ENCODE data around the gene ZNF670. TPM values are rescaled to one million over a fixed set of nuclear protein-coding genes. Genes with fewer than 3 reads are reported as not detected.
"Not testable (repeated sequence)": the region's sequence is repeated elsewhere in the genome, so short reads cannot be mapped to it uniquely, and the experiment has no call there.

The ZNF670 gene
- total and polyA plus RNA-seq, 4 donors, result 0.74 to 2.3 (median 1.4) TPM

DNA sequence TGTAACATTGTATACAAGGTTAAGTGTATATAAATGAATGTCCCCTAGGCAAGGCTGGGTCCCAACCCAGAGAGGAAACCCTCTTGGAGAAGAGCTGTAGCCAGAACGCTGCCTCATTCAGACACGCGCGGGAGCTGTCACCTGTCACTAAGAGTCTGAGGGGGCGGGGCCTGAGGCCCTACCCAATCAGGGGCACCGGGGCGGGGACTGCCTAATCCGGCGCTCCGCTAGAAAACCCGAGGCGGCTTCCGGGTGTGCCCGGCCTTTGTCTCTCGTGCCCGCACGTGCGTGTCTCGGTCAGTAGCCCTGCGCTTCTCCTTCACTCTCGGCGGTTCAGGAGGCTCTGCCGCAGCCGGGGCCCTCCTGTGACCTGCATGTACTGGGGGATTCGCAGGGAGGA lies 47.6 kb upstream of the ZNF670 start:
- not testable (repeated sequence) for DNase-seq (ENCODE audit: low spot score); H3K4me3 ChIP-seq (ENCODE audit: low read depth in 1 of 3, low read length in 3 of 3); H3K27ac ChIP-seq (ENCODE audit: low read depth in 1 of 2, low read length in 2 of 2); H3K36me3 ChIP-seq (ENCODE audit: control insufficient read depth in 4 of 4, insufficient read depth in 3 of 4, low read depth in 1 of 4, low read length in 3 of 4); H3K27me3 ChIP-seq (ENCODE audit: control insufficient read depth in 4 of 4, insufficient read depth in 4 of 4, low read length in 3 of 4); H3K9me3 ChIP-seq (ENCODE audit: control insufficient read depth in 4 of 4, low read length in 3 of 4); H3K9ac ChIP-seq (ENCODE audit: low read depth in 1 of 2, low read length in 2 of 2); H3K4me1 ChIP-seq (ENCODE audit: control insufficient read depth in 4 of 4, insufficient read depth in 4 of 4, low read length in 3 of 4)
- WGBS, result no CpG with 5 or more reads among the region's 25 CpGs

DNA sequence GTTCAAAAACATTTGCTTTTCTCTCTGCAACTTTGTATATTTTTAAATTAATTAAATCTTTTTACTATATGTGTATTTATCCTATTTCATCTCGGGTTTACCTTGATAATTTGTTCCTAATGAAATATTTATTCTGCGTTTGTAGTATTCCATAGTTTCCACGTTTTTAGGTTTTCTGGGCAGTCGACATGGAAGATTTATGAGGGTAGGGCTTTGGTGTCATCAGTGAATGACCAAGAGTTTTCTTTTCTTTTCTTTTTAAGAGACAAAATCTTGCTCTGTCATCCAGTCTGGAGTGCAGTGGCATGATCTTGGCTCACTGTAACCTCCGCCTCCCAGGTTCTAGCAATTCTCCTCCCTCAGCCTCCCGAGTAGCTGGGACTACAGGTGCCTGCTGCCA lies 42.8 kb upstream of the ZNF670 start:
- Histone ChIP-seq H3K9me3 (ENCODE audit: control insufficient read depth in 4 of 4, low read length in 3 of 4) (peaks cover 0 to 4% (median 2%) of the 10 kb centered on the region in 4 donors), H3K4me3 (ENCODE audit: low read depth in 1 of 3, low read length in 3 of 3) (no peak overlapping the region), H3K36me3 (ENCODE audit: control insufficient read depth in 4 of 4, insufficient read depth in 3 of 4, low read depth in 1 of 4, low read length in 3 of 4) (no peaks in the 10 kb centered on the region), H3K27me3 (ENCODE audit: control insufficient read depth in 4 of 4, insufficient read depth in 4 of 4, low read length in 3 of 4) (no peaks in the 10 kb centered on the region), H3K4me1 (ENCODE audit: control insufficient read depth in 4 of 4, insufficient read depth in 4 of 4, low read length in 3 of 4) (no peaks in the 10 kb centered on the region), H3K9ac (ENCODE audit: low read depth in 1 of 2, low read length in 2 of 2) (no peak overlapping the region), H3K27ac (ENCODE audit: low read depth in 1 of 2, low read length in 2 of 2) (no peak overlapping the region)
- TF ChIP-seq HNF4G (IDR thresholded peaks at IDR 0.05), result no peak
- TF ChIP-seq ATF3 (IDR thresholded peaks at IDR 0.05), result no peak
- no peak for DNase-seq (ENCODE audit: low spot score)
- WGBS, result 77% methylated on average over 6 of the region's 6 CpGs

DNA sequence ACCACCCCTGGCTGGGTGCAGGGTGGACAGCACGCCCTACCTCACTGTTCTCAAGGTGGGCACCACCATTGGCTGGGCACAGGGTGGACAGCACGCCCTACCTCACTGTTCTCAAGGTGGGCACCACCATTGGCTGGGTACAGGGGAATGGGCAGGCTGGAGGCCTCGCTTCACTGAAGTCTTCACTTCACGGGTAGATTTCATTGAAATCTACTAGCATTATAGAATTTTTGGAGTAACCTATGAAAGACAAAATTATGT lies 41.7 kb upstream of the ZNF670 start:
- H3K9ac ChIP-seq (ENCODE audit: low read depth in 1 of 2, low read length in 2 of 2), result not testable (repeated sequence)

DNA sequence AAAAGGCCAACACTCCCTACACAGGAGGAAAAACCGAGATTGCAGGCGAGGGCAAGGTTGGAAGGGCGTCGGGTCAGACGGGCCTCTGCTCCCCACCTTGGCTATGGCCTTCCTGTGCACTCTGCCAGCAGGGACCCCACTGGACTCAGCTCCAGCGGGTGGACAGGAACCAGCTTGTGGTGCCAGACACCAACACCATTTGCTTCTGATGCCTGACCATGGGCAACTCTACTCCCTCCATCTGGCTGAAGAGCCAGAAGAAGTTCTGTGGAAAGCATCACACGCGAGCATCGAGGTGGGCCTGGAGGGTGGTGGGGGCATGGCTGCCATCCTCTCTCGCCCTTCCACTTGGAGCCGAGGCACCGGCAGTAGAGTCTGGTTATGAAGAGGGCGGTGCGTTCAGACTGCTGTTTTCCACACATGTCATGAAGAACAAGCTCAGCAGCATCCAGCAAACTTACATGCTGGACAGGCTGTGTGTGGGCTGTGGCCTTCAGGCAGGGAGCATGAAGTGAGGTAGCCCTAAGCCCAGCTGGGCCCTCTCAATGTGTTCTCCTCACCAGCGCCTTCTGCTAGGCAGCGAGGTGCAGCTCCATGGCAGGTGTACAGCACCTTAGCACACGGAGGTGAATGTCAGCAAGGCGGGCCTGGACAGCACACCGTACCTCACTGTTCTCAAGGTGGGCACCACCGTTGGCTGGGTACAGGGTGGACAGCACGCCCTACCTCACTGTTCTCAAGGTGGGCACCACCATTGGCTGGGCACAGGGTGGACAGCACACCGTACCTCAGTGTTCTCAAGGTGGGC lies 41.2 kb upstream of the ZNF670 start:
- H3K9ac ChIP-seq (ENCODE audit: low read depth in 1 of 2, low read length in 2 of 2), result no peak overlapping the region
- no peaks in the 10 kb centered on the region for H3K36me3 ChIP-seq (ENCODE audit: control insufficient read depth in 4 of 4, insufficient read depth in 3 of 4, low read depth in 1 of 4, low read length in 3 of 4)
- TF ChIP-seq, protein P1, sequence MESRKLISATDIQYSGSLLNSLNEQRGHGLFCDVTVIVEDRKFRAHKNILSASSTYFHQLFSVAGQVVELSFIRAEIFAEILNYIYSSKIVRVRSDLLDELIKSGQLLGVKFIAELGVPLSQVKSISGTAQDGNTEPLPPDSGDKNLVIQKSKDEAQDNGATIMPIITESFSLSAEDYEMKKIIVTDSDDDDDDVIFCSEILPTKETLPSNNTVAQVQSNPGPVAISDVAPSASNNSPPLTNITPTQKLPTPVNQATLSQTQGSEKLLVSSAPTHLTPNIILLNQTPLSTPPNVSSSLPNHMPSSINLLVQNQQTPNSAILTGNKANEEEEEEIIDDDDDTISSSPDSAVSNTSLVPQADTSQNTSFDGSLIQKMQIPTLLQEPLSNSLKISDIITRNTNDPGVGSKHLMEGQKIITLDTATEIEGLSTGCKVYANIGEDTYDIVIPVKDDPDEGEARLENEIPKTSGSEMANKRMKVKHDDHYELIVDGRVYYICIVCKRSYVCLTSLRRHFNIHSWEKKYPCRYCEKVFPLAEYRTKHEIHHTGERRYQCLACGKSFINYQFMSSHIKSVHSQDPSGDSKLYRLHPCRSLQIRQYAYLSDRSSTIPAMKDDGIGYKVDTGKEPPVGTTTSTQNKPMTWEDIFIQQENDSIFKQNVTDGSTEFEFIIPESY (IDR thresholded peaks at IDR 0.05), result no peak
- TF ChIP-seq GABPA (IDR thresholded peaks at IDR 0.05 in 1 of 2, conservative IDR thresholded peaks at IDR 0.05 in 1 of 2) (no peak), SP1 (IDR thresholded peaks at IDR 0.05) (no peak), HNF4G (IDR thresholded peaks at IDR 0.05) (no peak), FOXA1 (IDR thresholded peaks at IDR 0.05) (no peak), HNF4A (conservative IDR thresholded peaks at IDR 0.05) (no peak), EGR1 (IDR thresholded peaks at IDR 0.05; ENCODE audit: low read depth in 2 of 2) (no peak), CTCF (IDR thresholded peaks at IDR 0.05; ENCODE audit: low read depth, low read length, missing input control) (no peak), FOXA2 (IDR thresholded peaks at IDR 0.05) (no peak), TAF1 (conservative IDR thresholded peaks at IDR 0.05) (no peak), RXRA (IDR thresholded peaks at IDR 0.05) (no peak), RAD21 (IDR thresholded peaks at IDR 0.05) (no peak), YY1 (IDR thresholded peaks at IDR 0.05) (no peak), JUND (IDR thresholded peaks at IDR 0.05) (no peak)
- TF ChIP-seq, protein P2, sequence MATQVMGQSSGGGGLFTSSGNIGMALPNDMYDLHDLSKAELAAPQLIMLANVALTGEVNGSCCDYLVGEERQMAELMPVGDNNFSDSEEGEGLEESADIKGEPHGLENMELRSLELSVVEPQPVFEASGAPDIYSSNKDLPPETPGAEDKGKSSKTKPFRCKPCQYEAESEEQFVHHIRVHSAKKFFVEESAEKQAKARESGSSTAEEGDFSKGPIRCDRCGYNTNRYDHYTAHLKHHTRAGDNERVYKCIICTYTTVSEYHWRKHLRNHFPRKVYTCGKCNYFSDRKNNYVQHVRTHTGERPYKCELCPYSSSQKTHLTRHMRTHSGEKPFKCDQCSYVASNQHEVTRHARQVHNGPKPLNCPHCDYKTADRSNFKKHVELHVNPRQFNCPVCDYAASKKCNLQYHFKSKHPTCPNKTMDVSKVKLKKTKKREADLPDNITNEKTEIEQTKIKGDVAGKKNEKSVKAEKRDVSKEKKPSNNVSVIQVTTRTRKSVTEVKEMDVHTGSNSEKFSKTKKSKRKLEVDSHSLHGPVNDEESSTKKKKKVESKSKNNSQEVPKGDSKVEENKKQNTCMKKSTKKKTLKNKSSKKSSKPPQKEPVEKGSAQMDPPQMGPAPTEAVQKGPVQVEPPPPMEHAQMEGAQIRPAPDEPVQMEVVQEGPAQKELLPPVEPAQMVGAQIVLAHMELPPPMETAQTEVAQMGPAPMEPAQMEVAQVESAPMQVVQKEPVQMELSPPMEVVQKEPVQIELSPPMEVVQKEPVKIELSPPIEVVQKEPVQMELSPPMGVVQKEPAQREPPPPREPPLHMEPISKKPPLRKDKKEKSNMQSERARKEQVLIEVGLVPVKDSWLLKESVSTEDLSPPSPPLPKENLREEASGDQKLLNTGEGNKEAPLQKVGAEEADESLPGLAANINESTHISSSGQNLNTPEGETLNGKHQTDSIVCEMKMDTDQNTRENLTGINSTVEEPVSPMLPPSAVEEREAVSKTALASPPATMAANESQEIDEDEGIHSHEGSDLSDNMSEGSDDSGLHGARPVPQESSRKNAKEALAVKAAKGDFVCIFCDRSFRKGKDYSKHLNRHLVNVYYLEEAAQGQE (IDR thresholded peaks at IDR 0.05), result no peak
- TF ChIP-seq, protein P3, sequence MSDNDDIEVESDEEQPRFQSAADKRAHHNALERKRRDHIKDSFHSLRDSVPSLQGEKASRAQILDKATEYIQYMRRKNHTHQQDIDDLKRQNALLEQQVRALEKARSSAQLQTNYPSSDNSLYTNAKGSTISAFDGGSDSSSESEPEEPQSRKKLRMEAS (IDR thresholded peaks at IDR 0.05), result no peak

More for the DNA sequence above, 41.7 kb upstream of the ZNF670 start:
- DNase-seq (ENCODE audit: low spot score); H3K4me1 ChIP-seq (ENCODE audit: control insufficient read depth in 4 of 4, insufficient read depth in 4 of 4, low read length in 3 of 4); H3K36me3 ChIP-seq (ENCODE audit: control insufficient read depth in 4 of 4, insufficient read depth in 3 of 4, low read depth in 1 of 4, low read length in 3 of 4); H3K4me3 ChIP-seq (ENCODE audit: low read depth in 1 of 3, low read length in 3 of 3); H3K27ac ChIP-seq (ENCODE audit: low read depth in 1 of 2, low read length in 2 of 2); H3K27me3 ChIP-seq (ENCODE audit: control insufficient read depth in 4 of 4, insufficient read depth in 4 of 4, low read length in 3 of 4); H3K9me3 ChIP-seq (ENCODE audit: control insufficient read depth in 4 of 4, low read length in 3 of 4): not testable (repeated sequence)
- WGBS, result 80% methylated on average over 4 of the region's 4 CpGs

More for the DNA sequence above, 41.2 kb upstream of the ZNF670 start:
- H3K27me3 ChIP-seq (ENCODE audit: control insufficient read depth in 4 of 4, insufficient read depth in 4 of 4, low read length in 3 of 4), result no peaks in the 10 kb centered on the region
- peaks cover 0 to 4% (median 2%) of the 10 kb centered on the region in 4 donors for H3K9me3 ChIP-seq (ENCODE audit: control insufficient read depth in 4 of 4, low read length in 3 of 4)
- H3K27ac ChIP-seq (ENCODE audit: low read depth in 1 of 2, low read length in 2 of 2), result no peak overlapping the region
- DNase-seq (ENCODE audit: low spot score), result no peak
- H3K4me3 ChIP-seq (ENCODE audit: low read depth in 1 of 3, low read length in 3 of 3), result no peak overlapping the region
- 95% methylated on average over 22 of the region's 22 CpGs for WGBS
- no peaks in the 10 kb centered on the region for H3K4me1 ChIP-seq (ENCODE audit: control insufficient read depth in 4 of 4, insufficient read depth in 4 of 4, low read length in 3 of 4)

Measured in liver (tissue), 9 donors.